T-helper 2 cell treated with Interferon-gamma antibody and Interleukin-4, amounts not matched to agents 100 ng/mL and 5 ng/mL, for 36 hours (primary cell): ENCODE measurements around the gene KCNQ5. TPM values are rescaled to one million over a fixed set of nuclear protein-coding genes. Genes with fewer than 3 reads are reported as not detected.
"Not testable (repeated sequence)": the region's sequence is repeated elsewhere in the genome, so short reads cannot be mapped to it uniquely, and the experiment has no call there.

ENCODE experiments used
- intact Hi-C: fragments of 100-400 bp; cut with micrococcal nuclease; formaldehyde crosslinking; loops from one replicate; pipeline ENCODE4 v1.15.1; 2023
- total RNA-seq: library from RNA; stranded (reverse); gene quantifications from 2 replicates; pipeline ENCODE4 v1.2.3, GENCODE V29; 2022

Gene KCNQ5
- total RNA-seq, 1 donor from 2014 or later = 13.7 TPM

DNA sequence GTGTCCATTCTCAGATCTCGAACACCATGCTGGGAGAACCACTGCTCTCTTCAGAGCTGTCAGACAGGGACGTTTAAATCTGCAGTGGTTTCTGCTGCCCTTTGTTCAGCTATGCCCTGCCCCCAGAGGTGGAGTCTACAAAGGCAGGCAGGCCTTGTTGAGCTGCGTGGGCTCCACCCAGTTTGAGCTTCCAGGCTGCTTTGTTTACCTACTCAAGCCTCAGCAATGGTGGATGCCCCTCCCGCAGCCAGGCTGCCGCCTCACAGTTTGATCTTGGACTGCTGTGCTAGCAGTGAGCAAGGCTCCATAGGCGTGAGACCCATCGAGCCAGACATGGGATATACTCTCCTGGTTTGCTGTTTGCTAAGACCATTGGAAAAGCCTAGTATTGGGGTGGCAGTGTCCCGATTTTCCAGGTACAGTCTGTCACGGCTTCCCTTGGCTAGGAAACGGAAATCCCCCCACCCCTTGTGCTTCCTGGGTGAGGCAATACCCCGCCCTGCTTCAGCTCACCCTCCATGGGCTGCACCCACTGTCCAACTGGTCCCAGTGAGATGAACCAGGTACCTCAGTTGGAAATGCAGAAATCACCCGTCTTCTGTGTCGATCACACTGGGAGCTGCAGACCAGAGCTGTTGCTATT, 362.4 kb downstream of the KCNQ5 start:
- intact Hi-C loops = not testable (repeated sequence)

DNA sequence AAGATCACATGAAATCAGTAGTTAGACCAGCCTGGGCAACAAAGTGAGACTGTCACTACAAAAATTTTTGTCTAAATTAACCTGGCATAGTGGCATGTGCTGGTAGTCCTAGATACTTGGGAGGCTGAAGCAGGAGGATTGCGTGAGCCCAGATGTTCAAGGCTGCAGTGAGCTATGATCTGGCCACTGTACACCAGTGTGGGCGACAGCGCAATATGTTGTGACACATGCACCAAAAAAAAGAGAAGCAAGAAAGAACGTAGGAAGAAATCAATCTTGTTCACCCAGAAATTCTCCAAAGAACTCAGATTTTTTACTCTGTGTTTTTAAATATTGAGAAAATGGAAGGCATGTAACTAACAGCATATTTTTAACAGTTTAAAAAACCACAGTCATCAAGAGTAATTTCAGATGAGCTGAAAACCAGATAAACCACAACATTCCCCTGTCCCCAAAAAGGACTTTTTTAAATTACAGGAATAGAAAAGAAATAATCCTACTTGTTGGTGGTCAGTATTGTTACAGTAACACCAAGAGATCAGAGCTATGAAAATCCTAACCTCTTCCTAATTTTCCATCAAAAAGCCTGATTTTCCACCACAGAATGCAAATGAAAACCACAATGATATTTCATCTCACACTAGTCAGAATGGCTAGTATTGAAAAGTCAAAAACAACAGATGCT, 363.3 kb downstream of the KCNQ5 start:
- intact Hi-C loops = no loop called here

DNA sequence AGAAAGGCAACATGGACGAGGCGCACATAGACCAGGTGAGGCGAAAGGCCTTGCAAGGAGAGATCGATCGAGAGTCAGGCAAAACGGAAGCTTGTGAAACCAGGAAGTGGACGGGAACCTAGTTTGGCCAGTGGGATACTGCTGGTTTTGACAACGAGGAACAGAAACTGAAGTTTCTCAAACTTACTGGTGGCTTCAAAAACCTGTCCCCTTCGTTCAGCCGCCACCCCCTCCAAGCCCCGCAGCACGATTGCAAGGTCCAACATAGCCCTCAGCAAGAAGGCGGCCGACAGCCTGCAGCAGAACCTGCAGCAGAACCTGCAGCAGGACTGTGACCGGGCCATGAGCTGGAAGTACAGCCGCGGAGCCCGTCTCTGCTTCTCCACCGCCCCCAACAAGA, 365.4 kb downstream of the KCNQ5 start:
- intact Hi-C loops = no loop called here

DNA sequence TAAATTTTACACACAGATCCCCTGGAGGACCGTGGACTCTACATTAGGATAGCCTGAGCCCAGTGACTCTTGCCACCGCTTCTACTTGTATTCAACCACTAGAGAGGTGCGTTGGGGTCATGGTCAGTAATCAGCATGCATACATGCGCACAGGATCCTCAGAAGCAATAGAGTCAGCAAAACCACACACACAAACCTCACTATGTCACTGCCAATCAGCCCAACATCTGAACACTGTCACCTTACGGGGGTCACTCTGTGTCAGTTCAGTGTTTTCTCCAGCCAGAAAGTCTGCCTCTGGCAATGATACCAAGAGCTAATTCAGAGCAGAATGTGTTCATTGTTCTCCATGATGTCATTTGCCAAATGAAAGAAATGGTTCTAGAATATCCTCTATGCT, 378.1 kb downstream of the KCNQ5 start:
- intact Hi-C loops = no loop called here

DNA sequence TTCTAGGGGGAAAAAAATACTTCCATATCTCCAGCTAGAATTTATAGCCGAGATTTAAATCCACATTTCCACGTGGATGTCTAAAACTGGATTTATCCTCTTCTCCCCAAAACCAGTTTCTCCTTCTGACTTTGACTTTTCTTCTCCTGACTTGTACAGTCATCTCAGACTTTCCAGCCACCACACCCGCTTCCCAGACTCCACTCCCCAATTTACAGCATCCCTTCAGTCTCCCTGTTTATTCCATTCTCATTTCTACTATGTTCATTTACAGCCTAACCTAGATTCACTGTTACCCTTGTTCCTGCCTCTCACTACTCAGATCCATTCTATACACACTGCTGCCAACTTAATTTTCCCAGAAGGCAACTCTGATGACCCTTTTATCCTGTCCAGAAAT, 378.6 kb downstream of the KCNQ5 start:
- intact Hi-C loops = no loop called here

DNA sequence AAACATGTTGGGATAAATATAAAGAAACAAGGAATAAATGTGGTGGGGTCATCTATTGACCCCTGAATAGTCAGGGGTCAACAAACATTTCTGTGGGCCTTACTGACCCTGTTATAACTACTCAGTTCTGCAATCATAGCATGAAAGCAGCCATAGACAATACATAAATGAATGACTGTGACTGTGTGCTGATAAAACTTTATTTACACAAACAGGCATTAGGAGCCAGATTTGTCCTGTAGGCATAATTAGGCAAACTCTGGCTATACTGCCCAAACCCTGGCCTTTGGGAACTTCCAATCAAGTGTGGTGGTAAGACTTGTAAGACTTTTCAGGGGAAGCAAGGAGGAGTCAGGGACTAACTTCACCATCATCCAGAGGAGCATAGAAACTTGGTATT, 380.7 kb downstream of the KCNQ5 start:
- intact Hi-C loops = loop anchor here (2.0 kb wide), 1 partner anchor 444 kb away; no protein-coding TSS in a partner anchor

DNA sequence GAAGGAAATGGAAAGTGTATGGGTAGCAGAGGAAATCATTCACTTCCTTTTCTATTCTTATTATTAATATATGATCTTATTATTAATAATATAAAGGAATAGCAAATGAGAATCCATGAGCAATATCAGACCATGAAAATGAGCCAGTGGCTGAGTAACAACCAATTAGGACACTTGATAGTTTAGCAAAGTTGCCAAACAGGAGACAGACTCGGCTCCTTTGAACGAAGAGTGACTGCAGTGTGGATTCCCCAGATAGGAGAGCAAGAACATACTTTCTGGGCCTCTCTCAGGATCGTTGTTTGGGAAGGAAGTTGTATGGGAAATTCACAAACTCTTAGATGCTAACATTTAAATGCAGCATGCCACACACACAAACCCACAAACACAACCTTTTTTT, 381.4 kb downstream of the KCNQ5 start:
- intact Hi-C loops = loop anchor here (2.0 kb wide), 1 partner anchor 445 kb away; no protein-coding TSS in a partner anchor

DNA sequence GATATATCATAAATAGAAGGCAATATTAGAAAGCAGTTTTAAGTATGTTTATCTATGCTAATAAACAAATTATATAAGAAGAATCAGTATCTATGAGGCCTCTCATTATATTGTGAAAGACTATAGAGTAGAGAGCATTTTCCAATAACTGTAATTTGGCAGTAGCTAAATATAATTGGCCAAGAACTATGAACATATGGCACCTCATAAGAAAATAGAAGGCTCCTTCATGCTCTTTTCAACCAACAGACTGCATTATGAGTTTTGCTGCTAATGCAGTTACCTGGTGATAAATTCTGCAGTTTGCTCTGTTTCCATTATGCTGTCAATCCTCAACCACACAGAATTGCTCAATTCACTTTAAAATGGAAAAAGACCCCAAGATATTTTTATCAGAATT, 382.4 kb downstream of the KCNQ5 start:
- intact Hi-C loops = no loop called here

DNA sequence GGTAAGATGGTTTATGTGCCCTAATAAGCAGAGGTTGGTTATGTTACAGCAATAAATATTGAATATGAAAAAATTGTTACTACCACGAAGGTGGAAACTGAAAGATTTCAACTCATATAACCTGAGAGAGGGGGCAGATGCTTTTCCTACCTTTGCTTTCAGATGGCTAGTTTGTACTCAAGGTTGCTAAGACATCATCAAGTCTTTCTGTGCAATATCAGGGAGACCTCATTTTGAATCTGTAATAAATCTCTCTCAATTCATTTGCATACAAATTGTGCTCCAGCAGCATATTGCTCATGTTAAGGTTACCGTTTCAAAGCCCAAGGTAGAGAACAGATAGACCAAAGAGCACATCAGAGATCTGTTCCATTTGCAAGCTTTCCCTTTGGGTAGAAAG, 383.0 kb downstream of the KCNQ5 start:
- intact Hi-C loops = no loop called here

DNA sequence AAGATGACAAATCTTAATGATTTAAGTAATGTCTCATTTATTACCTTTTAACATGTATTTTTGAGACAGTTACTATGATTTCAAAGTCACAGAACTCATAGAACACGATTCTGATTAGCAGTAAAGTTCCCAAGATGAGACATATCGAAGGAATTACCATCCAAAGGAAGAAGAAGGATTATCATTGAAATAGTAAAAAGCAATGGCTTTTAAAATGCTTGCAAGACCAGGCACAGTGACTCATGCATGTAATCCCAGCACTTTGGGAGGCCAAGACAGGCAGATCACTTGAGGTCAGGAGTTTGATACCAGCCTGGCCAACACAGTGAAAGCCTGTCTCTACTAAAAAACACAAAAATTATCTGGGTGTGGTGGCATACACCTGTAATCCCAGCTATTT, 384.3 kb downstream of the KCNQ5 start:
- intact Hi-C loops = no loop called here

DNA sequence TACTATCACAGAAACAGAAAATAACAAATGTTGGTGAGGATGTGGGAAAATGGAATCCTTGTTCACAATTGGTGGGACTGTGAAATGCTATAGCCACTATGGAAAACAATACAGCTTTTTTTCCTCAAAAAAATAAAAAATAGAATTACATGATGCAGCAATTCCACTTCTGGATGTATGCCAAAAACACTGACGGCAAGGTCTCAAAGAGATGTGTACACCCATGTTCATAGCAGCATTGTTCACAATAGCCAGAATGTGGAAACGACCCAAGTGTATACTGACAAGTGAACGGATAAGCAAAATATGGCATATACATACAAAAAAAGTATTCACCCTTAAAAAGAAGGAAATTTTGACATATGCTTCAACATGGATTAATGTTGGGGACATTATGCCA, 390.1 kb downstream of the KCNQ5 start:
- intact Hi-C loops = no loop called here

DNA sequence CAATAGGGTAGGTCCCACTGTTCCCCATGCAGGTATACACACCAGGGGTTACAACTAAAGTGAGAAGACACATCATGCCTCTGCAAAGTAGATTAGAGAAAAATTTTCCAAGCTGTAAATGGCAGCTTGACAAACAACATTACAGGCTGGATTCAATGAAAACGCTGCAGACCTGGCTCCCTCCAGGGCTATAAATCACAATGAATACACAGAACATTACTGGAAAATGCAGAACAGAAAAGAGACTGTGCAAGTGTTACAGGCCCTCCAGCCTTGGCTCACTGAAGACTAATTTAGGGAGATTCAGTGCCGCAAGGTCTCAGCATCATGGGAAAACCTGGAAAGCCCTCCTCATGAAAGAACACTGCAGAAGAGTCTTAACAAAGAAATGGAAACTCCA, 395.6 kb downstream of the KCNQ5 start:
- intact Hi-C loops = no loop called here

DNA sequence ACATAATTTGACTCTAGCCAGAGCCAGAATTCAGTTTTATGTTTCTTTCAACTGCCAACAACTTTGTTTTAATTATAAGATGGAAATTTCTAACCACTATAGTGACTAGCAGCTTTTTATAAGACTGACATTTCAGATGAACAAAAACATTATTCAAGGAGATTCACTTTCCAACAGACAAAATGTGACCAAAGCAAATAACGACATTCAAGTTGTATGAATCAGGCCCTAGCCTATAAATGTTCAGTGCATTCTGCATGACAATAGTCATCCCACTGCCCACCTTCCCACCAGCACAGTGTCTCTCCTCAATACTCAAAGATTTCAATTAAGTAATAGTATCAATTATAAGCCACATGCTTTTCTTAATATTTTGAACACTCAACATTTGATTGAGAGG, 402.7 kb downstream of the KCNQ5 start:
- intact Hi-C loops = no loop called here

DNA sequence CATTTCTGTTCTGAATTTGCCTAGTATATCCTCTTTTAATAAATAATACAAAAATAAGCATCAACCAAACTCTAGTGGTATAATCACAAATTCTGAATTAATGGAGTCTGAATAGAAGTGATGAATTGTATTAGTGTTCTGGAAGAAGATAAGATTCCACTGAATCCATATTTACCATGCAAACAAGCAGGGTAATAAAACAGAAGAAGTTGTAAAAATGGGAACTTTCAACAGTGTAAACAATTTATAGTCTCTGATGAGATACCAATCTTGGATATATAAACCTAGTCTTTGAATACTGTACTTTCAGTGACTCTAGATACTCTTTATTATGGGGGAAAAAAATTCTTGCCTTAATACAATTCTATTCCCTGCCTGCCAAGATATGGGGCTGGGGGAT, 405.8 kb downstream of the KCNQ5 start:
- intact Hi-C loops = no loop called here

DNA sequence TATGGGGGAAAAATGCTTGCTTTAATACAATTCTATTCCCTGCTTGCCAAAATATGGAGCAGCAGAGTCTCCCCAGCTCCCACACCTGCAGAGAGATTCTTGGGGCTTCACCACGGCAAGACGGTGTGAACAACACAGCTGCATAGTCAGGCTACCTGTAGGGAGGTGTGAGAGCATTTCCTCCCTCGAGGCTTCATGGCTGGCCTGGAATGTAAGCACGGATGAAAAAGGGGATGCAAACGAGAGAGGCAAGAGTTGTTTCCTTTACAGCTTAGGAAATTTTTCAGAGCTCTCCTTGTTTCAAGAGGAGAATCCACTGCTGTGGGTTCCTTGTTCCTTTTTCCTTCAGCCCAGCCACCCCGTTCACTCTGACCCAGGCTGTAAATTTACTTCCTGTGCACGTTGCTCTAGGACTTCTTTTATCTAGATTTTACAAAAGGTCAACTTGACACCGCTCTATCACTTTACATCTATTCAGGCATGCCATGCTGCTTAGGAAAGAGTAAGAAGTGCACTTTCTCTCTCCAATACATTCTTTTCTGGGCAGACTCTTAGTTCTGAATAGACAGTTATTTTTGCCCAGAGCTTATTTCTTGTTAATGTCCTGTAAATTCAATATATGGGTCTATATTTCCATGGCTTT, 406.4 kb downstream of the KCNQ5 start:
- intact Hi-C loops = no loop called here

DNA sequence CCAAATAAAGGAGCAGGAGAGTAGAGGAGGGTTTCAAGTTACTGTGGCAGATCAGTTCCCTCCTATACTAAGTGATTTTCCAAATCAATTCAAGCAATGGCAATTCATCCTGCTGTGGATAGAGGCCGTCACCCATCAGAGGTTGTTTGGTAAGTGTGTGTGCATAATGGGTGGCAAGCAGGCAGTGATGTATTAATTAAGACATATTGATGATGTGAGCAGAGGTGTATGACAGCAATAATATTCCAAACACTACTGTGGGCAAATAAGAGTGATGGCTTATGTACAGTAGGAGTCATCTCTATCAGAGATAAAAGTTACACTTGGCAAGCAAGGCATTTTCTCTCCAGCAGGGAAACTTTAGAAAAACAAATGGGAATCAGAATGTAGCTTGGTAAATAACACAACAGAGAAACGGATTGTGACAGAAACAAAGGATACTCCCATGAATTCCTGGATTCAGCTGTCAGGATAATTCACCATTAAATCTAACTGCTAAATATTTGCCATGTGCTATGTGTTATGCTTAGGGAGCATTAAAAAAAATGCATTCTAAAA, 407.1 kb downstream of the KCNQ5 start:
- intact Hi-C loops = no loop called here

DNA sequence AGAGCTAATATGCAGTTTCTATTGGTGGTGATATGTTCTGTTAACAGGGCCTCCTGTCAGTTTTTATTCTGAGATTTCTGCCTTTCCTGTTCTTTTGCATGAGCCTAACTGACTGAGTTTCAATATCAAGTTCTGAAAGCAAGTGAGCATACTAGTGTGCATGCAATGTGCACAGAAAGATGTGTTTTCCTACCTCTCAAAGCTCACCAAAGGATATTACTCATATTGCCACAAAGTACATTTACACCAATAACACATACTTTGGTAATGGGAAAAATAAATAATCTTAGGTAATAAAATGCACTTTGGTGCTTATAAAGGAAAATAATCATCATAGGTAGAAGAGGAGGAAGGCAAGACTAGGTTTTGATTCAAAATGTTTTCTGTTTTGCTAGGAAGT, 408.4 kb downstream of the KCNQ5 start:
- intact Hi-C loops = no loop called here

DNA sequence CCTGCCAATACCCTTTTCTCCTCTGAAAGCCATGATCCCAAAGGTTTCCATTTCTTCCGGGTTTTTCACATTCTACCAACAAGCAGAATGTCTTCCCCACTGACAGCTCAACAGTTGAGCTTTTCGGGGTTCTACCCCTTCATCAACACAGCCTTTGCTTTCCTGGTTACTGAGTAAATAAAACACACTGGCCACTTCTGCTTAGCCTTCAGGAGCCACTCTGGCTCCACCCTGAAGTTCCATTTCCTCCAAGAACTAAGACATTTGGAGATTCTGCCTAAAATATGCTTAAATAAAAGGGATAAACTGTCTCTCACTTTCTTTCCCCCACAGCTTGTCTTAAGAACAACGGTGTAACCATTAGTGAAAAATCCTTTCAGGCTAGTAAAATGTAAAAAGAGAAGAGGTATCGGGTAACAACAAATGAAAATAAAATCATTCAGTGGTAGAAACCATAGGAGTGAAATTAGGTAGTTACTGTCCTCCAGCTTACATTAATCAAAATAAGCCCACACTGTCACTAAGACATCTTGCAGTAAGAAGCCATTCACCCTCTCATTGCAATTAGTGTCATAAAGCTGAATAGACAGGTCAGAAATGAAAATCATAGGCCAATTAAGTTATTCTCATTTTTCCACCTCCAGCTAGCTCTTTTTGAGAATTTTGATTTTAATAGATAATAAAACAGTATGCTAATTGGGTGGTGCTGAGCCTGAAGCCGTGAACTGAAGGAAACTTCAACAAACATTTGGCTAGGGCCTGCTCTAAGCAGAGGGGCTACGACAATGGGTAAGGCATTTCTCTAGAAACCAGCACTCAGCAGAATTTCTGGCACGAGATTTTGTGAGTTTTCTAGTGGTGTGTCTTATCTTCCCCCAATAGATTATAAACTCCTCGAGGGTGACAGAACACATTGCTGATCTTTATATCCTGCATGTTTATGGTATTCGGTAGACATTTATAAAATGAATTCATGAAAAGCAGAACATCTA, 409.2 kb downstream of the KCNQ5 start:
- intact Hi-C loops = no loop called here

DNA sequence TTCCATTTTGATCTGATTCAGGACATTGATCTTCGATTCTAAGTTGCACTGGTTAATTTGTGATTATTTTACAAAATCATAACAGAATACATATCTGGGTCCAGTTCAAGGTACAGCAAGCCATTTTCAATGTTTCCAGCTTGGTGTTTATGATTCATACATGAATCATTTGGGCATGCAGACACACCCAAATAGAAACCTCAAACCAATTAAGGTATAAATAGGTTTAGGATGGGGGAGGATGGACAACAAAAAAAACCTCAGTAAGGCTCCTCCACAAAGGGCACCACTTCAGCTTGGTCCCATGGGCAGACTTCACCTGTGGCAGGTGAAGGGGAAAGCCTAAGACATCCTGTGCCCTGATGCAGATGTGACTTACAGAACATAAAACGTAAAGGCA, 410.7 kb downstream of the KCNQ5 start:
- intact Hi-C loops = no loop called here

DNA sequence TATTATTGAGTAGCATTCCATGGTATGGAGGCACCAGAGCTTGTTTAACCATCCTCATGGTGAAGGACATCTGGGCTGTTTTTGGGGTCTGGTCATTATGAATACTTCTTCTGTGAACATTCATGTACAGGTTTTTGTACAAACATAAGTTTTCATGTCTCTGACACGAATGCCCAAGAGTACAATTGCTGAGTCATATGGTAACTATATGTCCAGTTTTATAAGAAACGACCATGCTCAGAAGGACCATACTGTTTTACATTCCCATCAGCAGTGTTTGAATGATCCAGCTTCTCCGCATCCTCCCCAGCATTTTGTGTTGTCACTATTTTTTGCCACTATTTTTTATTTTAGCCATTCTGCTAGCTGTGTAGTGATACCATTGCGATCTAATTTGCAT, 414.8 kb downstream of the KCNQ5 start:
- intact Hi-C loops = no loop called here

DNA sequence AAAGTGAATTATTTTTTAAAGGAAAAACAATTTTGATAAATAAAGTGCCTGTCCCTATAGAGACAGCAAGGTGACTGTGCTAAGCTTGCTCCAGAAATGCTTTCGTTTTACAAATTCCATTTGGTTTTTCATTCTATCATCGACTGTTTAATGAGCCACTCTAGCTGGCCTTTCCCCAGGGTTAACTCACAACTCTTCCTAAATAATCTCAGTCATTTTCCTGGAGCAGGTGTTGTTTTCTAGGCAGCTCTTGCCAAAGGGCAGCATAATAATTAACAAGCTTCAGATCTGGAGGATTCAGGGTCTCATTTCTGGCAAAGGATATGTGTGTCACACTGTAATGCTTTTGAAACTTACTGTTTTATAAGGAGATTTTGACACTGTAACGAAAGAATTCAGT, 419.2 kb downstream of the KCNQ5 start:
- intact Hi-C loops = no loop called here
